Peyer's patch (tissue), 4 donors: ENCODE measurements around the gene DDAH1.

ENCODE experiments used
- CTCF ChIP-seq, 6 experiments: fragments of 450-650 bp in 4 of 6; fragments of 200-600 bp in 2 of 6; sonication (generic) in 1 of 6; IDR thresholded peaks; one replicate each; pipeline ENCODE4 v1.5.1; 2017 to 2019; ENCODE audit warnings: antibody characterized with exemption in 6 of 6, mild to moderate bottlenecking in 3 of 6, moderate library complexity in 1 of 6
- POLR2A ChIP-seq, 2 donors: fragments of 450-650 bp; IDR thresholded peaks; one replicate each; pipeline ENCODE4 v1.5.1; 2017; ENCODE audit warnings: antibody characterized with exemption in 2 of 2, mild to moderate bottlenecking in 2 of 2, moderate library complexity in 2 of 2

GRCh38 chr1:85460555-85461088 lies 4.3 kb downstream of the DDAH1 start:
- TF ChIP-seq CTCF (IDR thresholded peaks at IDR 0.05) (no peak), POLR2A (IDR thresholded peaks at IDR 0.05) (no peak)
